ENCODE data around the gene ACOT13. TPM values are rescaled to one million over a fixed set of nuclear protein-coding genes. Genes with fewer than 3 reads are reported as not detected.

Gene ACOT13
- total and polyA plus RNA-seq, 2 of the 8 experiments (the other 6 are each of a cell fraction or from before 2014, with no cell fraction given): 27.6 to 40.6 TPM

- no peak for TF ChIP-seq MAX (IDR thresholded peaks at IDR 0.05)
- no peak for TF ChIP-seq SAP30 (IDR thresholded peaks at IDR 0.05; ENCODE audit: insufficient read depth, insufficient replicate concordance, low read length)
- TF ChIP-seq CBX5 (IDR thresholded peaks at IDR 0.05; ENCODE audit: low read depth, low read length): no peak
- no peak for TF ChIP-seq FOSL1 (IDR thresholded peaks at IDR 0.05; ENCODE audit: insufficient read depth, low read depth, low read length)
- no peak for TF ChIP-seq GABPA (IDR thresholded peaks at IDR 0.05; ENCODE audit: borderline replicate concordance, insufficient read depth, low read length)
- no peak for TF ChIP-seq SIRT6 (IDR thresholded peaks at IDR 0.05; ENCODE audit: low read length)
Measured at GRCh38 chr6:24619661-24620060, 47.2 kb upstream of the ACOT13 start (continued).
